ENCODE results near the gene IPMK.
A peak's percentile ranks its signal among the peaks of the same experiment; 100 is the strongest.

Gene IPMK

GRCh38 chr10:58267713-58268453 is at the start of gene IPMK:
Gene IPMK, minus strand, starts transcription at chr10:58267894. Its CDS starts 283 bp downstream, at chr10:58267611.
- peak; percentile 89 for DNase-seq (ENCODE audit: low read depth)

GRCh38 chr10:58316874-58317273 is 49.2 kb upstream of the IPMK start:
- DNase-seq (ENCODE audit: low read depth): no peak

- no peak for DNase-seq (ENCODE audit: low read depth)
These were observed 43.3 kb upstream of the IPMK start for GRCh38 chr10:58311026-58311425.

- no peak for DNase-seq (ENCODE audit: low read depth)
These were observed 40.0 kb upstream of the IPMK start for GRCh38 chr10:58307676-58308075.

- no peak for DNase-seq (ENCODE audit: low read depth)
These were observed 38.1 kb upstream of the IPMK start for GRCh38 chr10:58305821-58306220.

GRCh38 chr10:58304099-58304633 is 36.5 kb upstream of the IPMK start:
- DNase-seq (ENCODE audit: low read depth): no peak

- no peak for DNase-seq (ENCODE audit: low read depth)
These were observed 34.6 kb upstream of the IPMK start for GRCh38 chr10:58302254-58302653.

- DNase-seq (ENCODE audit: low read depth): no peak
These were observed 33.0 kb upstream of the IPMK start for GRCh38 chr10:58300676-58301075.

GRCh38 chr10:58299580-58299979 is 31.9 kb upstream of the IPMK start:
- peak; percentile 30 for DNase-seq (ENCODE audit: low read depth)

GRCh38 chr10:58293989-58294388 is 26.3 kb upstream of the IPMK start:
- no peak for DNase-seq (ENCODE audit: low read depth)

- no peak for DNase-seq (ENCODE audit: low read depth)
These were observed 24.0 kb upstream of the IPMK start for GRCh38 chr10:58291538-58292174.

- no peak for DNase-seq (ENCODE audit: low read depth)
These were observed 14.9 kb upstream of the IPMK start for GRCh38 chr10:58282615-58283014.

- no peak for DNase-seq (ENCODE audit: low read depth)
These were observed 13.5 kb upstream of the IPMK start for GRCh38 chr10:58281092-58281752.

- no peak for DNase-seq (ENCODE audit: low read depth)
These were observed 12.8 kb upstream of the IPMK start for GRCh38 chr10:58280477-58280876.

- DNase-seq (ENCODE audit: low read depth): no peak
These were observed 11.2 kb upstream of the IPMK start for GRCh38 chr10:58278962-58279307.

GRCh38 chr10:58278274-58278961 is 10.7 kb upstream of the IPMK start:
- no peak for DNase-seq (ENCODE audit: low read depth)

- no peak for DNase-seq (ENCODE audit: low read depth)
These were observed 8.2 kb upstream of the IPMK start for GRCh38 chr10:58275908-58276307.

- no peak for DNase-seq (ENCODE audit: low read depth)
These were observed 7.6 kb upstream of the IPMK start for GRCh38 chr10:58275261-58275660.

- DNase-seq (ENCODE audit: low read depth): no peak
These were observed 2.1 kb upstream of the IPMK start for GRCh38 chr10:58269782-58270290.

GRCh38 chr10:58268946-58269781 is 1.5 kb upstream of the IPMK start, which contains the start of gene CISD1:
Gene CISD1, plus strand, starts transcription at chr10:58269162. Its CDS starts 112 bp downstream, at chr10:58269274.
- DNase-seq (ENCODE audit: low read depth): peak; percentile 89

GRCh38 chr10:58268454-58268945 is 806 bp upstream of the IPMK start:
- no peak for DNase-seq (ENCODE audit: low read depth)

All from stimulated activated CD8-positive, alpha-beta memory T cell treated with anti-CD3 and anti-CD28 coated beads, Interleukin-12 subunit alpha, Interleukin-12 subunit beta, amount 100 ng/mL, for 1 hour (primary cell).